Right lobe of liver (tissue), 6 donors: ENCODE data around the gene ADGRV1. TPM values are rescaled to one million over a fixed set of nuclear protein-coding genes. Genes with fewer than 3 reads are reported as not detected.

Experiments used
- ATAC-seq, 4 donors: fragments of 200-7000 bp; cut with Tn5 transposase; one replicate each; pipeline ENCODE4 v1.9.1; 2020; ENCODE audit warnings: mild to moderate bottlenecking in 4 of 4, moderate library complexity in 4 of 4
- DNase-seq, 3 donors: peaks; one replicate each; pipeline ENCODE4 v3.0.0-alpha.2; 2020
- H3K27ac ChIP-seq, 3 donors: fragments of 200-600 bp; one replicate each; pipeline ENCODE4 v1.8.0; 2022
- H3K27me3 ChIP-seq, 2 donors: fragments of 200-600 bp; one replicate each; pipeline ENCODE4 v1.8.0; 2022
- H3K36me3 ChIP-seq, 4 donors: fragments of 200-600 bp; sonication (generic) in 1 of 4; one replicate each; pipeline versions ENCODE4 v1.5.1 to v1.8.0; 2017 to 2022; ENCODE audit warnings: control low read depth in 1 of 4
- H3K4me1 ChIP-seq, 4 donors: fragments of 200-600 bp; sonication (generic) in 1 of 4; one replicate each; pipeline versions ENCODE4 v1.5.1 to v1.8.0; 2017 to 2022; ENCODE audit warnings: control low read depth in 1 of 4
- H3K4me3 ChIP-seq, 3 donors: fragments of 200-600 bp; one replicate each; pipeline ENCODE4 v1.8.0; 2022
- H3K9me3 ChIP-seq, 4 donors: fragments of 200-600 bp; sonication (generic) in 1 of 4; one replicate each; pipeline versions ENCODE4 v1.5.1 to v1.8.0; 2017 to 2022; ENCODE audit warnings: control low read depth in 1 of 4
- POLR2A ChIP-seq: fragments of 450-650 bp; IDR thresholded peaks from one replicate; pipeline ENCODE4 v1.6.1; 2017; ENCODE audit warnings: antibody characterized with exemption, mild to moderate bottlenecking
- WGBS: methylation state at CpG from one replicate; pipeline ENCODE4 v1.1.6; 2018; ENCODE audit warnings: low coverage, low lambda C conversion rate; ENCODE audit not compliant: insufficient coverage; ENCODE audit errors: missing lambda C conversion rate; 5-methylcytosine and 5-hydroxymethylcytosine counted together
- intact Hi-C, 2 donors: fragments of 100-400 bp; cut with DNase I; formaldehyde crosslinking; loops; one replicate each; pipeline versions ENCODE4 v1.11.2 to v1.14.1; 2022
- total RNA-seq, 6 experiments: library from RNA; depleted of rRNA in 2 of 6; stranded (reverse); fragments of >200 nt in 2 of 6; fragmentation: NEBNext Ultra II Directional in 3 of 6; extraction: Animal tissue kit (Norgen Biotek cat#: 25700) in 3 of 6; gene quantifications; one replicate each; pipeline versions ENCODE4 v1.1.0 to v1.2.4, GENCODE V29; 2016 to 2023
- TF ChIP-seq, protein P1 (sequence below), 4 donors: fragments of 200-600 bp in 3 of 4; fragments of 450-650 bp in 1 of 4; IDR thresholded peaks; one replicate each; pipeline versions ENCODE4 v1.5.1 to v1.8.0; 2016 to 2022; ENCODE audit warnings: antibody characterized with exemption in 4 of 4, mild to moderate bottlenecking in 2 of 4
- donor health status: DM: no; HTN: yes; CAD: no.
- donor health status: DM: no; HTN: no; CAD: no.
- donor health status: DM: no; HTN: no; CAD: no.
- donor health status: DM: no; HTN: yes; CAD: no.
- donor health status: DM: no; HTN: yes; CAD: no.

Gene ADGRV1
- total RNA-seq, 6 experiments from 2014 or later, result 4.5 to 15.9 (median 7.4) TPM

DNA sequence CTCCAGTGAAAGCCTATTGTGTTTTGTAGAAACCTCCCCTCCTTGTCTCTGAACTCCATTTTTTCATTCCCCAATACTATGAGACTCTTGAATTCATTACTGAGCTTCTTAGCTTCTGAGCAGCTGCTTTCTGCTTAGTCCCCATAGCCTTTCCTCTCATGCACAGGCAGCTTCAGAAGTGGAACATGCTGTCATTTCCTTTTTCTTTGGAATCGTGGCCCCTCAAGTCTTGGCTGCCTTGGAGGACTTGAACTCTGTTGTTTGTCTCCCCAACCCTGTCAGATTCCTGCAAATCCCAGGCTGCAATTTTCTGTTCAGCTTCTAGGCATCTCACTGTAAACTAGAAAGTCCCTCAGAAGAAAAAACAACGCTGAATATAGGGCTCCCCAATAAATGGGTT lies 556.1 kb downstream of the ADGRV1 start:
- TF ChIP-seq, protein P1, sequence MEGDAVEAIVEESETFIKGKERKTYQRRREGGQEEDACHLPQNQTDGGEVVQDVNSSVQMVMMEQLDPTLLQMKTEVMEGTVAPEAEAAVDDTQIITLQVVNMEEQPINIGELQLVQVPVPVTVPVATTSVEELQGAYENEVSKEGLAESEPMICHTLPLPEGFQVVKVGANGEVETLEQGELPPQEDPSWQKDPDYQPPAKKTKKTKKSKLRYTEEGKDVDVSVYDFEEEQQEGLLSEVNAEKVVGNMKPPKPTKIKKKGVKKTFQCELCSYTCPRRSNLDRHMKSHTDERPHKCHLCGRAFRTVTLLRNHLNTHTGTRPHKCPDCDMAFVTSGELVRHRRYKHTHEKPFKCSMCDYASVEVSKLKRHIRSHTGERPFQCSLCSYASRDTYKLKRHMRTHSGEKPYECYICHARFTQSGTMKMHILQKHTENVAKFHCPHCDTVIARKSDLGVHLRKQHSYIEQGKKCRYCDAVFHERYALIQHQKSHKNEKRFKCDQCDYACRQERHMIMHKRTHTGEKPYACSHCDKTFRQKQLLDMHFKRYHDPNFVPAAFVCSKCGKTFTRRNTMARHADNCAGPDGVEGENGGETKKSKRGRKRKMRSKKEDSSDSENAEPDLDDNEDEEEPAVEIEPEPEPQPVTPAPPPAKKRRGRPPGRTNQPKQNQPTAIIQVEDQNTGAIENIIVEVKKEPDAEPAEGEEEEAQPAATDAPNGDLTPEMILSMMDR (IDR thresholded peaks at IDR 0.05), result no peak
- TF ChIP-seq POLR2A, result no peak
- Histone ChIP-seq H3K4me1 (peaks cover 0 to 7% (median 0%) of the 10 kb centered on the region in 4 donors), H3K36me3 (no peaks in the 10 kb centered on the region), H3K9me3 (no peaks in the 10 kb centered on the region), H3K4me3 (no peak overlapping the region), H3K27me3 (no peaks in the 10 kb centered on the region), H3K27ac (peak overlapping the region in 1 of 3 donors; percentile 29)
- intact Hi-C loops, result no loop called here
- 49% methylated on average over 2 of the region's 2 CpGs for WGBS
- ATAC-seq, result peak; percentile 26 to 43 (median 33)
- DNase-seq, result no peak

DNA sequence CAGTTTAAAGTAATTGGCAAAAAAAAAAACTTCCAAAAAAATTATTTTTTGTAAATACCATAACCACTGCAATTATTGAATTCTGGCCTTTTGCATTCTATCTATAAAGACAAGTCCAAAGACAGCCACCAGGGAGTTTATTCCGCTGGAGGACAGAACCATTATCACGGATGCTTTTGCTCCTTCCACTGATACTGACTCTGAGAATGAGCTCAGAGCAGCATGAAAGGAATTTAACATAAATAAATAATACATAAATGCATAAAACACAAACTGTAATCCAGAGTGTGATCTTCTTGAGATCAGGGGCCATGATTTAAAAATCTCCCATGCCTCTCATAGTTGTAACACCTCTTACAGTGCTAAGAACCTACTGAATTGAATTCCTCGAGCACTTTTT lies 559.8 kb downstream of the ADGRV1 start:
- DNase-seq (no peak), ATAC-seq (no peak)
- H3K9me3 ChIP-seq, result no peaks in the 10 kb centered on the region
- H3K27me3 ChIP-seq, result no peaks in the 10 kb centered on the region
- H3K4me3 ChIP-seq, result no peak overlapping the region
- H3K4me1 ChIP-seq, result no peaks in the 10 kb centered on the region
- intact Hi-C loops, result no loop called here
- no peak for TF ChIP-seq POLR2A
- TF ChIP-seq, protein P1 (IDR thresholded peaks at IDR 0.05), result no peak
- H3K27ac ChIP-seq, result no peak overlapping the region
- H3K36me3 ChIP-seq, result no peaks in the 10 kb centered on the region
- WGBS, result 75% methylated on average over 3 of the region's 3 CpGs

DNA sequence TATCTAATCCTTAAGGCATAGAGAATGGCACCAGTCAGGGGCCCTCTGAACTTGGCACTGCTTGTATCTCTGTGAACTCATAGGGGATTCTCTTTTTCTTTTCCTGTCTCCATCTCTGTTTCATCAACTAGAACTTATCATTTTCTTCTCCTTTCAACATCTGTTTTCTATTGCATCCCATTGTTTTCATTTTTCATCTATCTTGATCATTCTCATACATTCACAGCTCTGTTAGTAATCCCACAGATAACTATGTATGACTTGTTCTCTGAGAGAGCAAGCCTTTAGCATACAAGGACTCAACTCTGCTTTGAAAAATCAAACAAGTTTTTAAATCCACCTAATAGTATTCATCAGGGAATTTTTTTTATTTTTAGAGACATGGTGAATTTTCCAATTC lies 560.2 kb downstream of the ADGRV1 start:
- intact Hi-C loops, result no loop called here
- Histone ChIP-seq H3K4me1 (no peaks in the 10 kb centered on the region), H3K4me3 (no peak overlapping the region)

DNA sequence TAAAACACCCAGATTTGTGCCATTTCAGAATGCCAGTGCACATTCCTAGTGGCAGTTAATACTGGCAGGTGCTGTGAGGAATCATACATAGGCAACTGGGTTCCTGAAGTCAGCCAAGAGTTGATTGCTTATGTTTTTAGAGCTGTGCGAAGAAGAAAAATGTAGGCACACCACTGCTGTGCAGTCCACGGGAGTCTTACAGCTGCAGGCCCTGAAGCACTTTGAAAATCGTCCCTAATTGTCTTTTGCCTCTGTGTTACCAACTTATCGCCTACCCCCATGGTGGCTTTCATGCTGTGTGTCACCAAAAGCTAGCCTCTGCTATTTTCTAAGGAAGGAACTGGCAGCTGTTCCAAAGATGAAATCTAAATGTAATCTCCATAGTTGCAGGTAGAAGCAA lies 560.6 kb downstream of the ADGRV1 start:
- Histone ChIP-seq H3K36me3 (no peaks in the 10 kb centered on the region), H3K27me3 (no peaks in the 10 kb centered on the region), H3K4me3 (no peak overlapping the region), H3K4me1 (no peaks in the 10 kb centered on the region), H3K27ac (no peak overlapping the region), H3K9me3 (no peaks in the 10 kb centered on the region)
- intact Hi-C loops, result no loop called here
- ATAC-seq, result no peak
- DNase-seq, result no peak
- 75% methylated on average over 2 of the region's 4 CpGs for WGBS
- TF ChIP-seq, protein P1 (IDR thresholded peaks at IDR 0.05), result no peak
- no peak for TF ChIP-seq POLR2A

More for the DNA sequence above, 560.2 kb downstream of the ADGRV1 start:
- TF ChIP-seq POLR2A, result no peak
- TF ChIP-seq, protein P1 (IDR thresholded peaks at IDR 0.05), result no peak
- DNase-seq (no peak), ATAC-seq (no peak)
- Histone ChIP-seq H3K36me3 (no peaks in the 10 kb centered on the region), H3K9me3 (no peaks in the 10 kb centered on the region), H3K27me3 (no peaks in the 10 kb centered on the region), H3K27ac (no peak overlapping the region)
